ENCODE results near the gene RPLP2.
A peak's percentile ranks its signal among the peaks of the same experiment; 100 is the strongest.

DNA sequence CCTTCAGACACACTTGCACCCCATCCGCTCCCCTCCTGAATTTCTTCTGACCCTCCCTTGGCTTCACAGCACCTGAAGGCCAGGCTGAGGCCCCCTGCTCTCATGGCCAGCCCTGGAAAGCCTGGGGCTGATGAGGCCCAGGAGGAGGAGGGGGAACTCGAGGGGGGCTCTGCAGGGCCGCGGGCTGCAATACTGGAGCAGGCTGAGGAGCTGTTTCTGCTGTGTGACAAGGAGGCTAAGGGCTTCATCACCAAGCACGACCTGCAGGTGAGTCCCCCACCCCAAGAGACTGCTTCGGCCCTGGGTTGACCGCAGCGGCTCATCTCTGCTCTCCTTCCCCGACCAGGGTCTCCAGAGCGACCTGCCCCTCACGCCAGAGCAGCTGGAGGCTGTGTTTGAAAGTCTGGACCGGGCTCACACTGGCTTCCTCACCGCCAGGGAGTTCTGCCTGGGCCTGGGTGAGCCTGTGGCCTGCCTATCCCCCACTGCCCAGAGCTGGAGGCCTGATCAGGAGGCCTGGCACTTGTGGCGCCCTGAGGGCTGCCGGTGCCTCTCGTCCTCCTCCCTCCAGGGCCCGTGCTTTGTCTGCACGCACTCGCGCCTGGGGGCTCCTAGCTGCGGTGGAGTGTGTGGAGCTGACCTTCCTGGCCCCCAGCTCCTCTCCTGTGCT lies 18.9 kb downstream of the RPLP2 start:
- TF ChIP-seq, protein P1, sequence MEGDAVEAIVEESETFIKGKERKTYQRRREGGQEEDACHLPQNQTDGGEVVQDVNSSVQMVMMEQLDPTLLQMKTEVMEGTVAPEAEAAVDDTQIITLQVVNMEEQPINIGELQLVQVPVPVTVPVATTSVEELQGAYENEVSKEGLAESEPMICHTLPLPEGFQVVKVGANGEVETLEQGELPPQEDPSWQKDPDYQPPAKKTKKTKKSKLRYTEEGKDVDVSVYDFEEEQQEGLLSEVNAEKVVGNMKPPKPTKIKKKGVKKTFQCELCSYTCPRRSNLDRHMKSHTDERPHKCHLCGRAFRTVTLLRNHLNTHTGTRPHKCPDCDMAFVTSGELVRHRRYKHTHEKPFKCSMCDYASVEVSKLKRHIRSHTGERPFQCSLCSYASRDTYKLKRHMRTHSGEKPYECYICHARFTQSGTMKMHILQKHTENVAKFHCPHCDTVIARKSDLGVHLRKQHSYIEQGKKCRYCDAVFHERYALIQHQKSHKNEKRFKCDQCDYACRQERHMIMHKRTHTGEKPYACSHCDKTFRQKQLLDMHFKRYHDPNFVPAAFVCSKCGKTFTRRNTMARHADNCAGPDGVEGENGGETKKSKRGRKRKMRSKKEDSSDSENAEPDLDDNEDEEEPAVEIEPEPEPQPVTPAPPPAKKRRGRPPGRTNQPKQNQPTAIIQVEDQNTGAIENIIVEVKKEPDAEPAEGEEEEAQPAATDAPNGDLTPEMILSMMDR (IDR thresholded peaks at IDR 0.05; ENCODE audit: borderline replicate concordance, extremely low read depth, low read length, poor library complexity, severe bottlenecking) = no peak
- TF ChIP-seq EZH2 (IDR thresholded peaks at IDR 0.05; ENCODE audit: borderline replicate concordance, low read depth, low read length, severe bottlenecking) = peak; percentile 4

All from DND-41 (cell line).